Measurements from ENCODE around the gene RSF1.

Gene RSF1

DNA sequence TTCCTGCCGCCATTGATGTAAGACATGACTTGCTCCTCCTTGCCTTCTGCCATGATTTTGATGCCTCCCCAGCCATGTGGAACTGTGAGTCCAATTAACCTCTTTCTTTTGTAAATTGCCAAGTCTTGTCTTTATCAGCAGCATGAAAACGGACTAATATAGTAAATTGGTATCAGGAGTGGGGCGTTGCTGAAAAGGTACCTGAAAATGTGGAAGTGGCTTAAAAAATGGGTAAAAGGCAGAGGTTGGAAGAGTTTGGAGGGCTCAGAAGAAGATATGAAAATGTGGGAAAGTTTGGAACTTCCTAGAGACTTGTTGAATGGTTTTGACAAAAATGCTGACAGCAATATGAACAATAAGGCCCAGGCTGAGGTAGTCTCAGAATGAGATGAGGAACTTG lies 89.7 kb downstream of the RSF1 start:
- H3K4me1 ChIP-seq (ENCODE audit: control insufficient read depth, insufficient read depth, low read length), result no peaks in the 10 kb centered on the region
- no peak overlapping the region for H3K4me3 ChIP-seq (ENCODE audit: low read depth, low read length)
- peaks cover 0 to 11% of the 10 kb centered on the region in 2 experiments; a peak in 1 of 3 replicates for H3K36me3 ChIP-seq (ENCODE audit: control insufficient read depth in 2 of 2, insufficient read depth in 1 of 2, low read length in 2 of 2)
- TF ChIP-seq ZNF837 (tag by site-specific recombination; IDR thresholded peaks at IDR 0.05) (no peak), SETDB1 (IDR thresholded peaks at IDR 0.05; ENCODE audit: insufficient read length, low read length) (peak; percentile 20), ZNF707 (tag by site-specific recombination; IDR thresholded peaks at IDR 0.05) (peak; percentile 97), SALL2 (tag by site-specific recombination; IDR thresholded peaks at IDR 0.05; ENCODE audit: borderline replicate concordance) (no peak)
- no peaks in the 10 kb centered on the region for H3K9me3 ChIP-seq (ENCODE audit: control insufficient read depth, insufficient read depth, low read depth, low read length)
- H3K27ac ChIP-seq (ENCODE audit: extremely low read depth, low read depth, low read length), result no peak overlapping the region
- ChIA-PET CTCF (interaction anchor here (0.6 to 0.7 kb wide), 2 partner anchors 36 to 84 kb away, joined by 3 read pairs; no protein-coding TSS in a partner anchor), POLR2A (no interaction called here)

DNA sequence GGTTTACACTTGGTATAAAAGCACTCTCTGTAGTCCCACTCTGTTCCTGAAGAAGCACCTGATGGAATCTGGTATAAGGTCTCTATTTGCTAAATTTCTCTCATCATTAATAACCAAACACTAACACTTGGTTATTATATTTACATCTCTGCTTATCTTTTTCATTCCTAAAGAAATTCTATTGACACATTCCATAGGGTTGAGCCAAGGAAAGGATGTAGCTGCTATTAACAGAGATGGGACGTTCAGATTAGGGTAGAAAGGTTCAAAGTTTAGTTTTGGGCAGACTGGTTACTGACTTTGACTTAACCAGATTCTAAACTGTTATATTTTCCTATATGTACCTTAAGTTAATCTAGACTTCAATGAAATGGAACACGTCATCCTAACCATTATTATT lies 91.5 kb downstream of the RSF1 start:
- CTCF ChIA-PET, result interaction anchor here (0.6 kb wide), 1 partner anchor 32 kb away, joined by 3 read pairs; no protein-coding TSS in a partner anchor

More for the DNA sequence above, 91.5 kb downstream of the RSF1 start:
- Histone ChIP-seq H3K27ac (ENCODE audit: extremely low read depth, low read depth, low read length) (no peak overlapping the region), H3K36me3 (ENCODE audit: control insufficient read depth in 2 of 2, insufficient read depth in 1 of 2, low read length in 2 of 2) (peaks cover 0 to 12% of the 10 kb centered on the region in 2 experiments; a peak in 1 of 3 replicates), H3K9me3 (ENCODE audit: control insufficient read depth, insufficient read depth, low read depth, low read length) (no peaks in the 10 kb centered on the region), H3K4me1 (ENCODE audit: control insufficient read depth, insufficient read depth, low read length) (no peaks in the 10 kb centered on the region), H3K4me3 (ENCODE audit: low read depth, low read length) (no peak overlapping the region)
- TF ChIP-seq ZFP3 (tag by site-specific recombination; IDR thresholded peaks at IDR 0.05; ENCODE audit: low read depth) (no peak), ZNF404 (tag by site-specific recombination; IDR thresholded peaks at IDR 0.05) (no peak), ZNF274 (IDR thresholded peaks at IDR 0.05; ENCODE audit: low read length) (no peak), ZNF274 (tag by site-specific recombination; IDR thresholded peaks at IDR 0.05; ENCODE audit: borderline replicate concordance) (no peak), ZFP37 (tag by site-specific recombination; IDR thresholded peaks at IDR 0.05) (no peak), GFI1B (tag by site-specific recombination; IDR thresholded peaks at IDR 0.05) (no peak), TCF7L2 (IDR thresholded peaks at IDR 0.05; ENCODE audit: borderline replicate concordance, low read depth, low read length) (no peak)
- TF ChIP-seq, protein P1, sequence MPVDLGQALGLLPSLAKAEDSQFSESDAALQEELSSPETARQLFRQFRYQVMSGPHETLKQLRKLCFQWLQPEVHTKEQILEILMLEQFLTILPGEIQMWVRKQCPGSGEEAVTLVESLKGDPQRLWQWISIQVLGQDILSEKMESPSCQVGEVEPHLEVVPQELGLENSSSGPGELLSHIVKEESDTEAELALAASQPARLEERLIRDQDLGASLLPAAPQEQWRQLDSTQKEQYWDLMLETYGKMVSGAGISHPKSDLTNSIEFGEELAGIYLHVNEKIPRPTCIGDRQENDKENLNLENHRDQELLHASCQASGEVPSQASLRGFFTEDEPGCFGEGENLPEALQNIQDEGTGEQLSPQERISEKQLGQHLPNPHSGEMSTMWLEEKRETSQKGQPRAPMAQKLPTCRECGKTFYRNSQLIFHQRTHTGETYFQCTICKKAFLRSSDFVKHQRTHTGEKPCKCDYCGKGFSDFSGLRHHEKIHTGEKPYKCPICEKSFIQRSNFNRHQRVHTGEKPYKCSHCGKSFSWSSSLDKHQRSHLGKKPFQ (tag by site-specific recombination; IDR thresholded peaks at IDR 0.05), result no peak
- TF ChIP-seq, protein P2, sequence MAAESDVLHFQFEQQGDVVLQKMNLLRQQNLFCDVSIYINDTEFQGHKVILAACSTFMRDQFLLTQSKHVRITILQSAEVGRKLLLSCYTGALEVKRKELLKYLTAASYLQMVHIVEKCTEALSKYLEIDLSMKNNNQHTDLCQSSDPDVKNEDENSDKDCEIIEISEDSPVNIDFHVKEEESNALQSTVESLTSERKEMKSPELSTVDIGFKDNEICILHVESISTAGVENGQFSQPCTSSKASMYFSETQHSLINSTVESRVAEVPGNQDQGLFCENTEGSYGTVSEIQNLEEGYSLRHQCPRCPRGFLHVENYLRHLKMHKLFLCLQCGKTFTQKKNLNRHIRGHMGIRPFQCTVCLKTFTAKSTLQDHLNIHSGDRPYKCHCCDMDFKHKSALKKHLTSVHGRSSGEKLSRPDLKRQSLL (tag by site-specific recombination; IDR thresholded peaks at IDR 0.05), result no peak
- TF ChIP-seq, protein P3, sequence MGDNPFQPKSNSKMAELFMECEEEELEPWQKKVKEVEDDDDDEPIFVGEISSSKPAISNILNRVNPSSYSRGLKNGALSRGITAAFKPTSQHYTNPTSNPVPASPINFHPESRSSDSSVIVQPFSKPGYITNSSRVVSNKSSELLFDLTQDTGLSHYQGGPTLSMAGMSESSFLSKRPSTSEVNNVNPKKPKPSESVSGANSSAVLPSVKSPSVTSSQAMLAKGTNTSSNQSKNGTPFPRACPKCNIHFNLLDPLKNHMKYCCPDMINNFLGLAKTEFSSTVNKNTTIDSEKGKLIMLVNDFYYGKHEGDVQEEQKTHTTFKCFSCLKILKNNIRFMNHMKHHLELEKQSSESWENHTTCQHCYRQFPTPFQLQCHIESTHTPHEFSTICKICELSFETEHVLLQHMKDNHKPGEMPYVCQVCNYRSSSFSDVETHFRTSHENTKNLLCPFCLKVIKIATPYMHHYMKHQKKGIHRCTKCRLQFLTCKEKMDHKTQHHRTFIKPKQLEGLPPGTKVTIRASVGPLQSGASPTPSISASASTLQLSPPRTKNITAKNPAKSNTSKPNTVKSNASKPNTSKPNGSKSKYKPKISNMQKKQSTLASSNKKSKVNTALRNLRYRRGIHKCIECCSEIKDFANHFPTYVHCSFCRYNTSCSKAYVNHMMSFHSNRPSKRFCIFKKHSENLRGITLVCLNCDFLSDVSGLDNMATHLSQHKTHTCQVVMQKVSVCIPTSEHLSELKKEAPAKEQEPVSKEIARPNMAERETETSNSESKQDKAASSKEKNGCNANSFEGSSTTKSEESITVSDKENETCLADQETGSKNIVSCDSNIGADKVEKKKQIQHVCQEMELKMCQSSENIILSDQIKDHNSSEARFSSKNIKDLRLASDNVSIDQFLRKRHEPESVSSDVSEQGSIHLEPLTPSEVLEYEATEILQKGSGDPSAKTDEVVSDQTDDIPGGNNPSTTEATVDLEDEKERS (tag by site-specific recombination; IDR thresholded peaks at IDR 0.05), result no peak
- TF ChIP-seq, protein P4, sequence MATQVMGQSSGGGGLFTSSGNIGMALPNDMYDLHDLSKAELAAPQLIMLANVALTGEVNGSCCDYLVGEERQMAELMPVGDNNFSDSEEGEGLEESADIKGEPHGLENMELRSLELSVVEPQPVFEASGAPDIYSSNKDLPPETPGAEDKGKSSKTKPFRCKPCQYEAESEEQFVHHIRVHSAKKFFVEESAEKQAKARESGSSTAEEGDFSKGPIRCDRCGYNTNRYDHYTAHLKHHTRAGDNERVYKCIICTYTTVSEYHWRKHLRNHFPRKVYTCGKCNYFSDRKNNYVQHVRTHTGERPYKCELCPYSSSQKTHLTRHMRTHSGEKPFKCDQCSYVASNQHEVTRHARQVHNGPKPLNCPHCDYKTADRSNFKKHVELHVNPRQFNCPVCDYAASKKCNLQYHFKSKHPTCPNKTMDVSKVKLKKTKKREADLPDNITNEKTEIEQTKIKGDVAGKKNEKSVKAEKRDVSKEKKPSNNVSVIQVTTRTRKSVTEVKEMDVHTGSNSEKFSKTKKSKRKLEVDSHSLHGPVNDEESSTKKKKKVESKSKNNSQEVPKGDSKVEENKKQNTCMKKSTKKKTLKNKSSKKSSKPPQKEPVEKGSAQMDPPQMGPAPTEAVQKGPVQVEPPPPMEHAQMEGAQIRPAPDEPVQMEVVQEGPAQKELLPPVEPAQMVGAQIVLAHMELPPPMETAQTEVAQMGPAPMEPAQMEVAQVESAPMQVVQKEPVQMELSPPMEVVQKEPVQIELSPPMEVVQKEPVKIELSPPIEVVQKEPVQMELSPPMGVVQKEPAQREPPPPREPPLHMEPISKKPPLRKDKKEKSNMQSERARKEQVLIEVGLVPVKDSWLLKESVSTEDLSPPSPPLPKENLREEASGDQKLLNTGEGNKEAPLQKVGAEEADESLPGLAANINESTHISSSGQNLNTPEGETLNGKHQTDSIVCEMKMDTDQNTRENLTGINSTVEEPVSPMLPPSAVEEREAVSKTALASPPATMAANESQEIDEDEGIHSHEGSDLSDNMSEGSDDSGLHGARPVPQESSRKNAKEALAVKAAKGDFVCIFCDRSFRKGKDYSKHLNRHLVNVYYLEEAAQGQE (tag by site-specific recombination; IDR thresholded peaks at IDR 0.05), result no peak
- POLR2A ChIA-PET, result no interaction called here

Data from HEK293 (cell line).